ENCODE data around the gene PDS5A. TPM values are rescaled to one million over a fixed set of nuclear protein-coding genes. Genes with fewer than 3 reads are reported as not detected.
"Not testable (repeated sequence)": the region's sequence is repeated elsewhere in the genome, so short reads cannot be mapped to it uniquely, and the experiment has no call there.

PDS5A gene, protein sequence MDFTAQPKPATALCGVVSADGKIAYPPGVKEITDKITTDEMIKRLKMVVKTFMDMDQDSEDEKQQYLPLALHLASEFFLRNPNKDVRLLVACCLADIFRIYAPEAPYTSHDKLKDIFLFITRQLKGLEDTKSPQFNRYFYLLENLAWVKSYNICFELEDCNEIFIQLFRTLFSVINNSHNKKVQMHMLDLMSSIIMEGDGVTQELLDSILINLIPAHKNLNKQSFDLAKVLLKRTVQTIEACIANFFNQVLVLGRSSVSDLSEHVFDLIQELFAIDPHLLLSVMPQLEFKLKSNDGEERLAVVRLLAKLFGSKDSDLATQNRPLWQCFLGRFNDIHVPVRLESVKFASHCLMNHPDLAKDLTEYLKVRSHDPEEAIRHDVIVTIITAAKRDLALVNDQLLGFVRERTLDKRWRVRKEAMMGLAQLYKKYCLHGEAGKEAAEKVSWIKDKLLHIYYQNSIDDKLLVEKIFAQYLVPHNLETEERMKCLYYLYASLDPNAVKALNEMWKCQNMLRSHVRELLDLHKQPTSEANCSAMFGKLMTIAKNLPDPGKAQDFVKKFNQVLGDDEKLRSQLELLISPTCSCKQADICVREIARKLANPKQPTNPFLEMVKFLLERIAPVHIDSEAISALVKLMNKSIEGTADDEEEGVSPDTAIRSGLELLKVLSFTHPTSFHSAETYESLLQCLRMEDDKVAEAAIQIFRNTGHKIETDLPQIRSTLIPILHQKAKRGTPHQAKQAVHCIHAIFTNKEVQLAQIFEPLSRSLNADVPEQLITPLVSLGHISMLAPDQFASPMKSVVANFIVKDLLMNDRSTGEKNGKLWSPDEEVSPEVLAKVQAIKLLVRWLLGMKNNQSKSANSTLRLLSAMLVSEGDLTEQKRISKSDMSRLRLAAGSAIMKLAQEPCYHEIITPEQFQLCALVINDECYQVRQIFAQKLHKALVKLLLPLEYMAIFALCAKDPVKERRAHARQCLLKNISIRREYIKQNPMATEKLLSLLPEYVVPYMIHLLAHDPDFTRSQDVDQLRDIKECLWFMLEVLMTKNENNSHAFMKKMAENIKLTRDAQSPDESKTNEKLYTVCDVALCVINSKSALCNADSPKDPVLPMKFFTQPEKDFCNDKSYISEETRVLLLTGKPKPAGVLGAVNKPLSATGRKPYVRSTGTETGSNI (N-terminal part only)
- total RNA-seq (2014; rRNA removed; shearing (Covaris generic)), result 80.7 and 89.8 TPM in 2 replicates

- H3K9me3 ChIP-seq (replicated peaks), result no peaks in the 10 kb centered on the region
- peak; percentile 87 to 92 for DNase-seq
- no peaks in the 10 kb centered on the region for H3K27me3 ChIP-seq
- peaks cover 8% of the 10 kb centered on the region; the same call in 1 of the 2 replicates for H3K4me1 ChIP-seq
- peak within 1 kb of the TSS; percentile 91 for H3K4me3 ChIP-seq
- H3K36me3 ChIP-seq, result peaks cover 27% of the 10 kb centered on the region
- H3K27ac ChIP-seq, result peak within 1 kb of the TSS; percentile 81
These were observed at the start of gene PDS5A for GRCh38 chr4:39977489-39978377. Gene PDS5A (minus strand): TSS chr4:39977911. CDS start chr4:39976577, 1,334 bp downstream.

DNA sequence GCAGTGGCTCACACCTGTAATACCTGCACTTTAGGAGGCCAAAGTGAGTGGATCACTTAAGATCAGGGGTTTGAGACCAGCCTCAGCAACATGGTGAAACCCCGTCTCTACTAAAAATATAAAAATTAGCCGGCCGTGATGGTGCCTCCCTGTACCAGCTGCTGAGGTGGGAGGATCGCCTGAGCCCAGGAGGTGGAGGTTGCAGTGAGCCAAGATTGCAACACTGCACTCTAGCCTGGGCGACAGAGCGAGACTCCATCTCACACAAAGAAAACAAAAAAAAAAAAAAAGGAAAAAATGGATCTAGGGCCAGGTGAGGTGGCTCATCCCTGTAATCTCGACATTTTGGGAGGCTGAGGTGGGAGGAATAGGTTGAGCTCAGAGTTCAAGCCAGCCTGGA, 46.3 kb upstream of the PDS5A start:
- not testable (repeated sequence) for H3K9me3 ChIP-seq (replicated peaks); H3K4me3 ChIP-seq; H3K27ac ChIP-seq; DNase-seq; H3K4me1 ChIP-seq; H3K27me3 ChIP-seq; H3K36me3 ChIP-seq

GRCh38 chr4:40021116-40021515, 43.4 kb upstream of the PDS5A start:
- not testable (repeated sequence) for H3K27ac ChIP-seq; H3K27me3 ChIP-seq; H3K36me3 ChIP-seq; H3K4me1 ChIP-seq; H3K4me3 ChIP-seq; DNase-seq; H3K9me3 ChIP-seq (replicated peaks)

GRCh38 chr4:40020221-40020620, 42.5 kb upstream of the PDS5A start:
- no peaks in the 10 kb centered on the region for H3K36me3 ChIP-seq
- no peaks in the 10 kb centered on the region for H3K4me1 ChIP-seq
- H3K27ac ChIP-seq, result no peak overlapping the region
- no peak for DNase-seq
- no peaks in the 10 kb centered on the region for H3K9me3 ChIP-seq (replicated peaks)
- no peaks in the 10 kb centered on the region for H3K27me3 ChIP-seq
- no peak overlapping the region for H3K4me3 ChIP-seq

- no peaks in the 10 kb centered on the region for H3K27me3 ChIP-seq
- H3K9me3 ChIP-seq (replicated peaks), result no peaks in the 10 kb centered on the region
- H3K36me3 ChIP-seq, result no peaks in the 10 kb centered on the region
- H3K4me1 ChIP-seq, result no peaks in the 10 kb centered on the region
- H3K4me3 ChIP-seq, result no peak overlapping the region
- no peak for DNase-seq
- H3K27ac ChIP-seq, result no peak overlapping the region
These were observed 38.3 kb upstream of the PDS5A start for GRCh38 chr4:40016007-40016406.

GRCh38 chr4:40003986-40004385, 26.3 kb upstream of the PDS5A start:
- H3K27ac ChIP-seq, result no peak overlapping the region
- no peaks in the 10 kb centered on the region for H3K27me3 ChIP-seq
- DNase-seq, result peak in 1 of 2 experiments; percentile 10
- no peak overlapping the region for H3K4me3 ChIP-seq
- H3K9me3 ChIP-seq (replicated peaks), result no peaks in the 10 kb centered on the region
- H3K4me1 ChIP-seq, result no peaks in the 10 kb centered on the region
- H3K36me3 ChIP-seq, result no peaks in the 10 kb centered on the region

DNA sequence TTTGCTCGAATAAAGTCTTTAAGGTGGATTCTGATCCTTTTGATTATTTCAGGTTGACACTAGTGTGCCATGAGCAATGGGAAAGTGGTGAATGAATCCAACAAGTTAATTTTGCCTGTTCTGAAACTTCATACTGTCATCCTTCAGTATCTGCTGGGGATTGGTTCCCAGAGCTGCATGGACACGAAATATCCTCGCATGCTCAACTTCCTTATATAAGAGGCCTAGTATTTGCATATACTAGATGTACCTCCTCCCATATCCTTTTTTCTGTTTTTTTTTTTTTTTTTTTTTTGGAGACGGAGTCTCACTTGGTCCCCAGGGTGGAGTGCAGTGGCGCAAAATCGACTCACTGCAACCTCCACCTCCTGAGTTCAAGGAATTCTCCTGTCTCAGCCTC, 23.0 kb upstream of the PDS5A start:
- no peak for DNase-seq
- H3K9me3 ChIP-seq (replicated peaks), result no peaks in the 10 kb centered on the region
- no peaks in the 10 kb centered on the region for H3K36me3 ChIP-seq
- no peaks in the 10 kb centered on the region for H3K27me3 ChIP-seq
- no peak overlapping the region for H3K4me3 ChIP-seq
- H3K27ac ChIP-seq, result no peak overlapping the region
- no peaks in the 10 kb centered on the region for H3K4me1 ChIP-seq

DNA sequence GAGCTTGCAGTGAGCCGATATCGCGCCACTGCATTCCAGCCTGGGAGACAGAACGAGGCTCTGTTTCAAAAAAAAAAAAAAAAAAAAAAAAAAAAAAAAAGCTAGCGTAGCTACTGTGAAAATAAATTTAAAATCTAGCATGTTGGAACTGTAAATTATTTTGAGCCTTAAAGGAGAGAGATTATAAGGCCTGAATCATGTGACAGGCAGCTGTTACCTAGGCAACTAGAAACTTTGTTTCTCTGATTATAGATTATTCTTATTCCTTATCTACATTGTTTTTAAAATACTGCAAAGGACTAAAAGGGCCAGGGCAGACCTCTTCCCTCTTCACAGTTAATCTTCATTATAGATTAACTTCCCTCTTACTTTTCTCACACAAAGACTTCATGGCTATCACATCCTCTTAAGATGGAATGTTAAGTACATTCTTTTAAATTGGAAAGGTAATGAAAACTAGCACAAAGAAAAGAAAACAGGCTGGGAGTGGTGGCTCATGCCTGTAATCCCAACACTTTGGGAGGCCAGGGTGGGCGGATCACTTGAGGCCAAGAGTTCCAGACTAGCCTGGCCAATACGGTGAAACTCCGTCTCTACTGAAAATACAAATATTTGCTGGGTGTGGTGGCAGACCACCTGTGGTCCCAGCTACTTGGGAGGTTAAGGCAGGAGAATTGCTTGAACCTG, 21.1 kb upstream of the PDS5A start:
- Histone ChIP-seq H3K27ac (no peak overlapping the region), H3K9me3 (replicated peaks) (no peaks in the 10 kb centered on the region), H3K36me3 (no peaks in the 10 kb centered on the region), H3K4me1 (no peaks in the 10 kb centered on the region), H3K27me3 (no peaks in the 10 kb centered on the region), H3K4me3 (no peak overlapping the region)
- DNase-seq, result no peak

GRCh38 chr4:39996811-39997210, 19.1 kb upstream of the PDS5A start:
- no peaks in the 10 kb centered on the region for H3K9me3 ChIP-seq (replicated peaks)
- no peak for DNase-seq
- H3K27me3 ChIP-seq, result no peaks in the 10 kb centered on the region
- no peaks in the 10 kb centered on the region for H3K36me3 ChIP-seq
- no peaks in the 10 kb centered on the region for H3K4me1 ChIP-seq
- H3K4me3 ChIP-seq, result no peak overlapping the region
- no peak overlapping the region for H3K27ac ChIP-seq

GRCh38 chr4:39994406-39994805, 16.7 kb upstream of the PDS5A start:
- DNase-seq, result no peak
- no peak overlapping the region for H3K27ac ChIP-seq
- H3K4me3 ChIP-seq, result no peak overlapping the region
- no peaks in the 10 kb centered on the region for H3K36me3 ChIP-seq
- H3K27me3 ChIP-seq, result no peaks in the 10 kb centered on the region
- no peaks in the 10 kb centered on the region for H3K9me3 ChIP-seq (replicated peaks)
- no peaks in the 10 kb centered on the region for H3K4me1 ChIP-seq

GRCh38 chr4:39989381-39989780, 11.7 kb upstream of the PDS5A start:
- DNase-seq, result not testable (repeated sequence)

DNA sequence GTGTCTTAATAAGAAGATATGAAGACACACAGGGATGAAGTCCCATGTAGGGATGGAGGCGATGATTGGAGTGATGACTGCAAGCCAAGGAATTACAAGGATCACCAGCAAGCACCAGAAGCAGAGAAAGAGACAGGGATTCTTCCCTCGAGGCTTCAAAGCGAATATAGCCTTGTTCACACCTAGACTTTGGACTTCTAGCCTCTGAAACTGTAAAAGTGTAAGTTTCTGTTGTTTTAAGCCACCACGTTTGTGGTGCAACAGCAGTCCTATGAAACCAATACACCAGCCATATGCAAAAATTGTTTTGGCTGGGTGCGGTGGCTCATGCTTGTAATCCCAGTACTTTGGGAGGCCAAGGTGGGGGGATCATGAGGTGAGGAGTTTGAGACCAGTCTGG, 9.8 kb upstream of the PDS5A start:
- no peak overlapping the region for H3K27ac ChIP-seq
- H3K4me1 ChIP-seq, result no peaks in the 10 kb centered on the region
- no peak overlapping the region for H3K4me3 ChIP-seq
- no peaks in the 10 kb centered on the region for H3K27me3 ChIP-seq
- DNase-seq, result no peak
- no peaks in the 10 kb centered on the region for H3K9me3 ChIP-seq (replicated peaks)
- H3K36me3 ChIP-seq, result no peaks in the 10 kb centered on the region

More at GRCh38 chr4:39989381-39989780, 11.7 kb upstream of the PDS5A start:
- not testable (repeated sequence) for H3K4me1 ChIP-seq; H3K36me3 ChIP-seq; H3K4me3 ChIP-seq; H3K27ac ChIP-seq; H3K27me3 ChIP-seq; H3K9me3 ChIP-seq (replicated peaks)

DNA sequence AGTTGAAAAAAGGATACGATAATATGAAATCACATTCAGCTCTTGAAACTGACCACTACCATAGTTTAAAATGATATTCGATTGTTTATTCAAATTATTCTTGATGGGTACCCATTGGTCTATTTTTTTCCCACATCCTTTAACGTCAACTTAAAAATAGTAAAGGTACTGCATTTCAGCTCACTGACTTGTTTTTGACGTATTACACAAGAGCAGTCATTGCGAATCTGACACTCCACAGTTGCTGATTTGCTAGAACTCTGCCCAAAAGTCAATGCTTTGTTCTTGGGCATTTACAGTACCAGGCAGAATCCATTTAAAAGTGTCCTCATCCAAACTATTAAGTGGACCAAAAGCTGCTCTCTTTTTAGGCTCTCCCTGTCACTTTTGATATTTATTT, 1.2 kb upstream of the PDS5A start:
- H3K27ac ChIP-seq, result no peak overlapping the region
- no peaks in the 10 kb centered on the region for H3K27me3 ChIP-seq
- DNase-seq, result no peak
- H3K4me3 ChIP-seq, result no peak overlapping the region
- H3K36me3 ChIP-seq, result peaks cover 23% of the 10 kb centered on the region
- peaks cover 8% of the 10 kb centered on the region; the same call in 1 of the 2 replicates for H3K4me1 ChIP-seq
- no peaks in the 10 kb centered on the region for H3K9me3 ChIP-seq (replicated peaks)
